A673 (cell line): Measurements from ENCODE around the gene SMIM41. TPM values are rescaled to one million over a fixed set of nuclear protein-coding genes. Genes with fewer than 3 reads are reported as not detected.

Source experiments
- BruUV-seq: library from RNA; stranded (reverse); fragments of 400-500 nt; replicated peaks from 2 replicates; lab custom pipeline; 2021; lab: Mats Ljungman, UMichigan
- CTCF ChIA-PET: fragments of 300-600 bp; sonication (Branson Sonifier 250); formaldehyde crosslinking; loops from one replicate; lab custom pipeline; 2022; ENCODE audit warnings: antibody characterized with exemption; lab: Charles Lee
- POLR2A ChIA-PET: fragments of 300-600 bp; sonication (Branson Sonifier 250); formaldehyde crosslinking; loops from one replicate; lab custom pipeline; 2022; ENCODE audit warnings: antibody characterized with exemption; ENCODE audit not compliant: low non-redundant PET; lab: Charles Lee
- DNase-seq: peaks from one replicate; pipeline ENCODE4 v3.0.0-alpha.2; 2015; ENCODE audit warnings: low spot score
- H3K27ac ChIP-seq: fragments of 200-600 bp; sonication (generic); 2 replicates; pipeline ENCODE4 v1.5.1; 2016; ENCODE audit warnings: mixed run types, low read depth, mild to moderate bottlenecking, mixed read lengths, antibody characterized with exemption, low read length; ENCODE audit not compliant: poor library complexity, severe bottlenecking
- H3K27me3 ChIP-seq: fragments of 200-600 bp; sonication (generic); replicated peaks from 2 replicates; pipeline ENCODE4 v1.6.1; 2017; ENCODE audit warnings: mixed run types, low read depth, mild to moderate bottlenecking, mixed read lengths, antibody characterized with exemption, low read length; ENCODE audit not compliant: insufficient read depth, poor library complexity
- H3K36me3 ChIP-seq: fragments of 200-600 bp; sonication (generic); 2 replicates; pipeline ENCODE4 v1.6.1; 2016; ENCODE audit warnings: mixed run types, mild to moderate bottlenecking, mixed read lengths, antibody characterized with exemption, low read length; ENCODE audit not compliant: insufficient read depth, poor library complexity, severe bottlenecking
- H3K4me1 ChIP-seq: fragments of 200-600 bp; sonication (generic); 2 replicates; pipeline ENCODE4 v1.6.1; 2017; ENCODE audit warnings: mixed run types, mild to moderate bottlenecking, mixed read lengths, antibody characterized with exemption, low read length; ENCODE audit not compliant: insufficient read depth, poor library complexity, severe bottlenecking
- H3K4me3 ChIP-seq: fragments of 200-600 bp; sonication (generic); 2 replicates; pipeline ENCODE4 v1.5.1; 2016; ENCODE audit warnings: low read depth, mixed run types, mild to moderate bottlenecking, mixed read lengths, low read length; ENCODE audit not compliant: poor library complexity, severe bottlenecking
- H3K9me3 ChIP-seq: fragments of 200-600 bp; sonication (generic); 2 replicates; pipeline ENCODE4 v1.6.1; 2016; ENCODE audit warnings: mixed run types, low read depth, mild to moderate bottlenecking, mixed read lengths, antibody characterized with exemption, low read length; ENCODE audit not compliant: poor library complexity, severe bottlenecking
- CTCF ChIP-seq: fragments of 300-800, 200-600 bp; sonication (generic); conservative IDR thresholded peaks from 2 replicates; pipeline ENCODE4 v1.5.1; 2017; ENCODE audit warnings: low read depth, mild to moderate bottlenecking, antibody characterized with exemption, low read length, moderate library complexity, mixed read lengths
- EZH2 ChIP-seq: fragments of 200-600 bp; sonication (generic); IDR thresholded peaks from 2 replicates; pipeline ENCODE4 v1.6.1; 2017; ENCODE audit warnings: borderline replicate concordance, low read depth, mild to moderate bottlenecking, mixed read lengths, antibody characterized with exemption, low read length; ENCODE audit not compliant: poor library complexity, severe bottlenecking
- intact Hi-C: fragments of 100-400 bp; cut with micrococcal nuclease; formaldehyde crosslinking; loops from one replicate; pipeline ENCODE4 v1.10.0; 2022; ENCODE audit not compliant: unreplicated experiment
- total RNA-seq: library from RNA; stranded (reverse); gene quantifications from 2 replicates; pipeline ENCODE4 v1.2.3, GENCODE V29; 2021

Gene SMIM41
- total RNA-seq, 1 experiment from 2014 or later: 0.24 TPM

- intact Hi-C loops: no loop called here
- peaks cover 14% of the 10 kb centered on the region for H3K36me3 ChIP-seq
- no peak overlapping the region for H3K27ac ChIP-seq
- H3K9me3 ChIP-seq: no peaks in the 10 kb centered on the region
- CTCF ChIA-PET: interaction anchor here (1.4 kb wide), 1 partner anchor 27 kb away, joined by 3 read pairs; no protein-coding TSS in a partner anchor
- H3K27me3 ChIP-seq: no peaks in the 10 kb centered on the region
- H3K4me3 ChIP-seq: no peak overlapping the region
- BruUV-seq: no TSS peak
- TF ChIP-seq EZH2 (no peak), CTCF (no peak)
- POLR2A ChIA-PET: interaction anchor here (1.7 kb wide), 1 partner anchor 20 kb away, joined by 19 read pairs; no protein-coding TSS in a partner anchor
- peaks cover 12% of the 10 kb centered on the region for H3K4me1 ChIP-seq
- no peak for DNase-seq
Observed at GRCh38 chr12:52052468-52053186, 26.9 kb upstream of the SMIM41 start.

GRCh38 chr12:52053536-52054209 is 25.8 kb upstream of the SMIM41 start:
- Histone ChIP-seq H3K27ac (no peak overlapping the region), H3K4me3 (no peak overlapping the region), H3K4me1 (peaks cover 12% of the 10 kb centered on the region), H3K36me3 (peaks cover 14% of the 10 kb centered on the region), H3K9me3 (no peaks in the 10 kb centered on the region), H3K27me3 (no peaks in the 10 kb centered on the region)
- no peak for DNase-seq
- no peak for TF ChIP-seq CTCF
- TF ChIP-seq EZH2: no peak
- no TSS peak for BruUV-seq
- ChIA-PET POLR2A (interaction anchor here (0.6 kb wide), 1 partner anchor 10 kb away, joined by 4 read pairs; no protein-coding TSS in a partner anchor), CTCF (interaction anchor here (1.4 kb wide), 1 partner anchor 28 kb away, joined by 3 read pairs; no protein-coding TSS in a partner anchor)
- intact Hi-C loops: no loop called here

- Histone ChIP-seq H3K27ac (no peak overlapping the region), H3K4me3 (no peak overlapping the region), H3K36me3 (peaks cover 14% of the 10 kb centered on the region), H3K9me3 (no peaks in the 10 kb centered on the region), H3K4me1 (peaks cover 12% of the 10 kb centered on the region), H3K27me3 (no peaks in the 10 kb centered on the region)
- POLR2A ChIA-PET: no interaction called here
- DNase-seq: no peak
- BruUV-seq: no TSS peak
- CTCF ChIA-PET: no interaction called here
- intact Hi-C loops: no loop called here
- TF ChIP-seq EZH2 (no peak), CTCF (no peak)
Observed at GRCh38 chr12:52054231-52054832, 25.2 kb upstream of the SMIM41 start.
